H9 (cell line): ENCODE results near the gene USP37. TPM values are rescaled to one million over a fixed set of nuclear protein-coding genes. Genes with fewer than 3 reads are reported as not detected.

Experiments used
- DNase-seq: peaks from one replicate; pipeline ENCODE4 v3.0.0-alpha.2; 2017
- H2AFZ ChIP-seq: one replicate; pipeline ENCODE4 v1.6.1; 2013; ENCODE audit warnings: mild to moderate bottlenecking, low read length, control low read depth, moderate library complexity
- H2AK5ac ChIP-seq: 2 replicates; pipeline ENCODE4 v1.6.1; 2013; ENCODE audit warnings: low read length, control low read depth, mixed read lengths; ENCODE audit not compliant: insufficient read length
- H2BK120ac ChIP-seq: one replicate; pipeline ENCODE4 v1.6.1; 2013; ENCODE audit warnings: low read depth, mild to moderate bottlenecking, low read length, control low read depth, inconsistent platforms; ENCODE audit not compliant: poor library complexity, severe bottlenecking
- H2BK12ac ChIP-seq: 2 replicates; pipeline ENCODE4 v1.6.1; 2013; ENCODE audit warnings: low read length, control low read depth, mixed read lengths, low read depth; ENCODE audit not compliant: insufficient read length
- H2BK15ac ChIP-seq: 2 replicates; pipeline ENCODE4 v1.6.1; 2013; ENCODE audit warnings: low read depth, low read length, control low read depth
- H2BK20ac ChIP-seq: one replicate; pipeline ENCODE4 v1.6.1; 2013; ENCODE audit warnings: low read depth, mild to moderate bottlenecking, low read length, control low read depth, inconsistent platforms; ENCODE audit not compliant: poor library complexity, severe bottlenecking
- H2BK5ac ChIP-seq: 2 replicates; pipeline ENCODE4 v1.6.1; 2013; ENCODE audit warnings: low read length, control low read depth, mixed read lengths; ENCODE audit not compliant: insufficient read length
- H3K14ac ChIP-seq: 2 replicates; pipeline ENCODE4 v1.6.1; 2013; ENCODE audit warnings: low read length, control low read depth; ENCODE audit not compliant: insufficient read depth
- H3K18ac ChIP-seq: 2 replicates; pipeline ENCODE4 v1.6.1; 2013; ENCODE audit warnings: low read depth, mild to moderate bottlenecking, mixed read lengths, low read length, control low read depth; ENCODE audit not compliant: insufficient read length
- H3K23ac ChIP-seq: 2 replicates; pipeline ENCODE4 v1.6.1; 2013; ENCODE audit warnings: low read length, control low read depth, mixed read lengths, low read depth; ENCODE audit not compliant: insufficient read length
- H3K23me2 ChIP-seq: 2 replicates; pipeline ENCODE4 v1.6.1; 2013; ENCODE audit warnings: low read depth, mild to moderate bottlenecking, mixed read lengths, low read length, control low read depth; ENCODE audit not compliant: insufficient read length, poor library complexity, severe bottlenecking
- H3K27ac ChIP-seq: 2 replicates; pipeline ENCODE4 v1.5.1; 2013; ENCODE audit warnings: low read length, control low read depth, mixed read lengths, low read depth; ENCODE audit not compliant: insufficient read length
- H3K27me3 ChIP-seq: 2 replicates; pipeline ENCODE4 v1.6.1; 2013; ENCODE audit warnings: low read length, control low read depth, inconsistent platforms; ENCODE audit not compliant: insufficient read depth
- H3K4ac ChIP-seq: 2 replicates; pipeline ENCODE4 v1.6.1; 2013; ENCODE audit warnings: low read depth, mild to moderate bottlenecking, control low read depth, inconsistent platforms, low read length, moderate library complexity
- H3K4me1 ChIP-seq: 2 replicates; pipeline ENCODE4 v1.6.1; 2013; ENCODE audit warnings: low read length, control low read depth, inconsistent platforms; ENCODE audit not compliant: insufficient read depth
- H3K4me2 ChIP-seq: 2 replicates; pipeline ENCODE4 v1.6.1; 2013; ENCODE audit warnings: low read length, control low read depth, mixed read lengths; ENCODE audit not compliant: insufficient read length, insufficient read depth
- H3K56ac ChIP-seq: 2 replicates; pipeline ENCODE4 v1.6.1; 2013; ENCODE audit warnings: low read depth, mild to moderate bottlenecking, mixed read lengths, low read length, control low read depth; ENCODE audit not compliant: insufficient read length
- H3K79me1 ChIP-seq: 2 replicates; pipeline ENCODE4 v1.6.1; 2013; ENCODE audit warnings: low read depth, mild to moderate bottlenecking, moderate library complexity, low read length, control low read depth, inconsistent platforms; ENCODE audit not compliant: insufficient read depth, poor library complexity, severe bottlenecking
- H3K79me2 ChIP-seq: 2 replicates; pipeline ENCODE4 v1.6.1; 2013; ENCODE audit warnings: low read length, control low read depth, inconsistent platforms; ENCODE audit not compliant: insufficient read depth
- H3K9ac ChIP-seq: 2 replicates; pipeline ENCODE4 v1.6.1; 2013; ENCODE audit warnings: low read length, control low read depth, mixed read lengths; ENCODE audit not compliant: insufficient read length; ENCODE audit errors: extremely low read depth
- H3K9me3 ChIP-seq: one replicate; pipeline ENCODE4 v1.6.1; 2013; ENCODE audit warnings: low read depth, low read length, inconsistent platforms; ENCODE audit not compliant: control insufficient read depth
- H3T11ph ChIP-seq: one replicate; pipeline ENCODE4 v1.6.1; 2013; ENCODE audit warnings: mild to moderate bottlenecking, low read length, control low read depth, inconsistent platforms
- H4K20me1 ChIP-seq: one replicate; pipeline ENCODE4 v1.6.1; 2013; ENCODE audit not compliant: control insufficient read depth, insufficient read length, insufficient read depth
- H4K5ac ChIP-seq: 2 replicates; pipeline ENCODE4 v1.6.1; 2013; ENCODE audit warnings: low read depth, mild to moderate bottlenecking, mixed read lengths, low read length, control low read depth; ENCODE audit not compliant: insufficient read length
- H4K8ac ChIP-seq: replicated peaks from 2 replicates; pipeline ENCODE4 v1.6.1; 2013; ENCODE audit warnings: low read length, control low read depth, mixed read lengths, low read depth; ENCODE audit not compliant: insufficient read length
- H4K91ac ChIP-seq: 2 replicates; pipeline ENCODE4 v1.6.1; 2013; ENCODE audit warnings: low read depth, mild to moderate bottlenecking, moderate library complexity, mixed read lengths, low read length, control low read depth; ENCODE audit not compliant: insufficient read length
- H3K27ac Mint-ChIP-seq, 3 experiments: 2 replicates in 2 of 3; 3 replicates in 1 of 3; pipeline ENCODE4 v1.8.0; 2020 to 2021; ENCODE audit warnings: mixed read lengths in 3 of 3, mild to moderate bottlenecking in 1 of 3, moderate library complexity in 1 of 3
- H3K27me3 Mint-ChIP-seq: 2 replicates; pipeline ENCODE4 v1.8.0; 2021; ENCODE audit warnings: low read depth, mild to moderate bottlenecking, moderate library complexity, mixed read lengths
- H3K36me3 Mint-ChIP-seq, 3 experiments: 2 replicates in 2 of 3; 3 replicates in 1 of 3; pipeline ENCODE4 v1.8.0; 2020 to 2021; ENCODE audit warnings: low read depth in 3 of 3, mixed read lengths in 3 of 3; ENCODE audit not compliant: insufficient read depth in 1 of 3
- H3K4me1 Mint-ChIP-seq, 2 experiments: 2 replicates each; pipeline ENCODE4 v1.8.0; 2020; ENCODE audit warnings: mixed read lengths in 2 of 2
- H3K4me3 Mint-ChIP-seq, 2 experiments: 2 replicates in 1 of 2; 3 replicates in 1 of 2; pipeline ENCODE4 v1.8.0; 2020 to 2021; ENCODE audit warnings: mild to moderate bottlenecking in 2 of 2, mixed read lengths in 2 of 2, moderate library complexity in 1 of 2
- H3K9me3 Mint-ChIP-seq, 2 experiments: 2 replicates in 1 of 2; 3 replicates in 1 of 2; pipeline ENCODE4 v1.8.0; 2020; ENCODE audit warnings: mild to moderate bottlenecking in 2 of 2, mixed read lengths in 2 of 2, moderate library complexity in 1 of 2
- WGBS: extraction: QIAGEN DNeasy Blood & Tissue Kit; methylation state at CpG from one replicate; pipeline ENCODE4 v1.1.7; 2013; ENCODE audit warnings: missing lambda C conversion rate, low lambda C conversion rate, mixed read lengths; ENCODE audit not compliant: insufficient read length; ENCODE audit errors: extremely low coverage; 5-methylcytosine and 5-hydroxymethylcytosine counted together
- total RNA-seq: library from RNA; stranded (reverse); gene quantifications from 2 replicates; pipeline ENCODE4 v1.2.1, GENCODE V29; 2021
- TF ChIP-seq, protein P1 (sequence below): fragments of 200-600 bp; sonication (generic); conservative IDR thresholded peaks from 3 replicates; pipeline ENCODE4 v1.8.0; 2021; ENCODE audit warnings: antibody characterized with exemption, mild to moderate bottlenecking

Gene USP37
- total RNA-seq, 1 experiment from 2014 or later, result 34.9 TPM

GRCh38 chr2:218456849-218457248, 111.3 kb downstream of the USP37 start:
- no peak overlapping the region for H2BK5ac ChIP-seq
- H2AFZ ChIP-seq, result no peak overlapping the region
- no peak overlapping the region for H3K27ac ChIP-seq
- H4K91ac ChIP-seq, result no peak overlapping the region
- peaks cover 2 to 3% of the 10 kb centered on the region in 2 experiments; a peak in 2 of 4 replicates for H3K4me1 Mint-ChIP-seq
- no peak overlapping the region for H3K56ac ChIP-seq
- H3K9me3 ChIP-seq, result no peaks in the 10 kb centered on the region
- TF ChIP-seq, protein P1, sequence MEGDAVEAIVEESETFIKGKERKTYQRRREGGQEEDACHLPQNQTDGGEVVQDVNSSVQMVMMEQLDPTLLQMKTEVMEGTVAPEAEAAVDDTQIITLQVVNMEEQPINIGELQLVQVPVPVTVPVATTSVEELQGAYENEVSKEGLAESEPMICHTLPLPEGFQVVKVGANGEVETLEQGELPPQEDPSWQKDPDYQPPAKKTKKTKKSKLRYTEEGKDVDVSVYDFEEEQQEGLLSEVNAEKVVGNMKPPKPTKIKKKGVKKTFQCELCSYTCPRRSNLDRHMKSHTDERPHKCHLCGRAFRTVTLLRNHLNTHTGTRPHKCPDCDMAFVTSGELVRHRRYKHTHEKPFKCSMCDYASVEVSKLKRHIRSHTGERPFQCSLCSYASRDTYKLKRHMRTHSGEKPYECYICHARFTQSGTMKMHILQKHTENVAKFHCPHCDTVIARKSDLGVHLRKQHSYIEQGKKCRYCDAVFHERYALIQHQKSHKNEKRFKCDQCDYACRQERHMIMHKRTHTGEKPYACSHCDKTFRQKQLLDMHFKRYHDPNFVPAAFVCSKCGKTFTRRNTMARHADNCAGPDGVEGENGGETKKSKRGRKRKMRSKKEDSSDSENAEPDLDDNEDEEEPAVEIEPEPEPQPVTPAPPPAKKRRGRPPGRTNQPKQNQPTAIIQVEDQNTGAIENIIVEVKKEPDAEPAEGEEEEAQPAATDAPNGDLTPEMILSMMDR, result no peak
- no peak overlapping the region for H3K18ac ChIP-seq
- no peak overlapping the region for H2AK5ac ChIP-seq
- H4K5ac ChIP-seq, result no peak overlapping the region
- H3K27ac Mint-ChIP-seq, result no peak overlapping the region
- no peak overlapping the region for H3K23ac ChIP-seq
- H3K9ac ChIP-seq, result no peak overlapping the region
- H2BK12ac ChIP-seq, result no peak overlapping the region
- H3K4me2 ChIP-seq, result no peak overlapping the region
- H4K8ac ChIP-seq, result no peak overlapping the region
- no peaks in the 10 kb centered on the region for H3K4me1 ChIP-seq
- no peak overlapping the region for H2BK15ac ChIP-seq
- no peak overlapping the region for H3K4ac ChIP-seq
- no peaks in the 10 kb centered on the region for H3K23me2 ChIP-seq
- no peak overlapping the region for H2BK120ac ChIP-seq
- WGBS, result no CpG with 5 or more reads among the region's 3 CpGs
- no peaks in the 10 kb centered on the region for H4K20me1 ChIP-seq
- peaks cover 0 to 5% of the 10 kb centered on the region in 2 experiments; a peak in 2 of 5 replicates for H3K9me3 Mint-ChIP-seq
- H3K27me3 Mint-ChIP-seq, result no peaks in the 10 kb centered on the region
- no peaks in the 10 kb centered on the region for H3K27me3 ChIP-seq
- no peak overlapping the region for H3T11ph ChIP-seq
- H3K79me1 ChIP-seq, result no peaks in the 10 kb centered on the region
- DNase-seq, result no peak
- H3K79me2 ChIP-seq, result no peaks in the 10 kb centered on the region
- peaks cover 33 to 64% (median 55%) of the 10 kb centered on the region in 3 experiments for H3K36me3 Mint-ChIP-seq
- no peak overlapping the region for H3K4me3 Mint-ChIP-seq
- no peak overlapping the region for H3K14ac ChIP-seq
- H2BK20ac ChIP-seq, result no peak overlapping the region
